NCI-H1694 treated with DMSO at 0.1 percent for 48 hours (cell line): ENCODE data around the gene ACO2.
"Not testable (repeated sequence)": the region's sequence is repeated elsewhere in the genome, so short reads cannot be mapped to it uniquely, and the experiment has no call there.

Source experiments
- DNase-seq: peaks from one replicate; lab custom pipeline; 2025; lab: John Stamatoyannopoulos, UW

Gene ACO2

DNA sequence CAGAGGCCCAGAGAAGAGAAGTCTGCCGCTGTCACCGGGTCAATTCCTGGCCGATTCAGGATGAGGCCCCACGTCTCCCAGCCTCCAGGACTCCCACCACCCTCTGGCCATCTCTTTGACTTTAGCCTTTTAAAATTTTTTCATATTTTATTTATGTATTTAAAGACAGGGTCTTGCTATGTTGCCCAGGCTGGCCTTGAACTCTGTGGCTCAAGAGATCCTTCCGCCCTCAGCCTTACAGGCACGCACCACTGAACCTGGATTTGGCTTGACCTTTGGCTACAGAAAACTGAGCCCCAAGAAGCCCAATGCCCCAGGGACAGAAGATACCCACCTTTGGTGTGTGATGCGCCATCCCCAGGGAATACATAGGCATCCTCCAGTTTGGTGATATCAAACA lies 71.4 kb downstream of the ACO2 start:
- no peak for DNase-seq

- DNase-seq: no peak
Observed at GRCh38 chr22:41541484-41541883, 72.6 kb downstream of the ACO2 start.

GRCh38 chr22:41542224-41542623 lies 73.3 kb downstream of the ACO2 start:
- no peak for DNase-seq

- DNase-seq: peak; percentile 95
Observed at GRCh38 chr22:41543854-41544670, 75.1 kb downstream of the ACO2 start, which contains the start of gene POLR3H. Gene POLR3H, minus strand, starts transcription at chr22:41544470. Its CDS starts 369 bp downstream, at chr22:41544101.

DNA sequence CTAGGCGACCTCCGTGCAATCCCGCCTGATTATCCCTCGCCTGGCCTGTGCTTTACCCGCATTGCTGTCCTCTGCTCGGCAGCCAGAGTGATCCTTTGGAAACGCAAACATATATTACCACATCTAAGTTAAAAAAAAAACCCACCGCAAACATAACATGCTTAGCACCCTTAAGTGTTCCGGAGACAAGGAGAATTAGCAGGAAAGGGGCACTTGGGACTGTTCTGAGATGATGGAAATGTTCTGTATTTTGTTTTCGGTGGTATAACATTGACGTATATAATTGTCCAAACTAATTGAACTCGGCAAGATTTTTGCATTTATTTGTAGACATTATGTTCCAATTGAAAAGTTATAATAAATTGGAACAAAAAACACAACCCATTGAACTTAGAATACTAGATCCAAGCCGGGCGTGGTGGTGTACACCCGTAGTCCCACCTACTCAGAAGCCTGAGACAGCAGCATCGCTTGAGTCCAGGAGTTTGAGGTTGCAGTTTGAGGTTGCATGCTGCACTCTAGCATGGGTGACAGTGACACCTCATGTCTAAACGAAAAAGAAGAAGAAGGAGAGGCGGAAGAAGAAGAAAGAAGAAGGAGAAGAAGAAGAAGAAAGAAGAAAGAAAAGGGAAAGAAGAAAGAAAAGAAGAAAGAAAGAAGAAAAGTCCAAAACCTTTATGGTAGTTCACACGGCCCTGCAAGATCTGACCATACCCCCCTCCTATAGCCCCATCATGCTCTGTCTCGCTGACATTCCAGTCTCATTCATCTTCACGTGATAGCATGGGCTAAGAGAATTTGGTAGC lies 76.0 kb downstream of the ACO2 start:
- DNase-seq: no peak

- DNase-seq: no peak
Observed at GRCh38 chr22:41548830-41549211, 79.9 kb downstream of the ACO2 start.

DNA sequence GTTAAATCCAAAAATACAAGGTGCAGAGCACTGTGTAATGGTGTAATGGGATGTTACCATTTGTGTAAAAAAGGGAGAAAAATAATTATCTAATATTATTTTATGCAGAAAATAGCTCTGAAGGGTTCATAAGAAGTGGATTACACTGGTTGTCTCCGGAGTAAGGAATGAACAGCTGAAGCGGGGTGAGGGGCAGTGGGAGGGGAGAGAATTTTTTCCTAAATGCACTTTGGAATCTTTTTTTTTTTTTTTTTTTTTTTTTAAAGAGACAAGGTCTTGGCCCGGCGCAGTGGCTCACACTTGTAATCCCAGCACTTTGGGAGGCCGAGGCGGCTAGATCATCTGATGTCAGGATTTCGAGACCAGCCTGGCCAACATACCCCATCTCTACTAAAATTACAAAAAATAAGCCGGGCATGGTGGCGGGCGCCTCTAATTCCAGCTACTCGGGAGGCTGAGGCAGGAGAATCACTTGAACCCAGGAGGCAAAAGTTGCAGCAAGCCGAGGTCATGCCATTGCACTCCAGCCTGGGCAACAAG lies 82.1 kb downstream of the ACO2 start:
- DNase-seq: no peak

DNA sequence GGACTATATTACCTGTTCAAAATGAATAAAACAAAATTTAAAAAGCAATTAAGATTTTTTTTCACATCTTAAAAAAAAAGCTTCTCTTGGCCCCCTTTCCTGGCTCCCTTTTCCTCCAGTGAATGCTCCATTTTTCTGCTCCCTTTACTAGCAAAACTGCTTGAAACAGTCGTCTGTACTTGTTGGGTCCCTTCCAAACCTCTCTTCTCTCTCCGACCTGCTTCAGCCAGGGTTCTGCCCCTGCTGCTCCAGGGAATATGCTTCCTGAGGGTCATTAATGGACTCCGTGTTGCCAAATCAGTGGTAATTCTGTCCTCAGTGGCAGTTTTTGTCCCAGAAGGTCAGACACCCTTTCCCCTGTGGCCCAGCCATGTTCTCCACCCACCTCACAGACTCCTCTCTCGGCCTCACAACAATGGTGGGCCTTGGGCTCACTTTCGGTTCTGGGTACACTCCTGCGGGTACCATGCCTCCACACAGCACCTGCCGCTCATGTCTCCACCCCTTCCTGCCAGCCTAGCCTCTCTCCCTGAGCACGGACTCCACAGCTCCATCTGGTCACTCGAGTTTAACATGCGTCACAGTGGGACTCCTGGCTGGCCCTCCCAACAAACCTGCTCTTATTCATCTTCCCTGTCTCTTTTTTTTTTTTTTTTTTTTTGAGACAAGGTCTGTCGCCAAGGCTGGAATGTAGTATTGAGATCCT lies 83.1 kb downstream of the ACO2 start:
- no peak for DNase-seq

DNA sequence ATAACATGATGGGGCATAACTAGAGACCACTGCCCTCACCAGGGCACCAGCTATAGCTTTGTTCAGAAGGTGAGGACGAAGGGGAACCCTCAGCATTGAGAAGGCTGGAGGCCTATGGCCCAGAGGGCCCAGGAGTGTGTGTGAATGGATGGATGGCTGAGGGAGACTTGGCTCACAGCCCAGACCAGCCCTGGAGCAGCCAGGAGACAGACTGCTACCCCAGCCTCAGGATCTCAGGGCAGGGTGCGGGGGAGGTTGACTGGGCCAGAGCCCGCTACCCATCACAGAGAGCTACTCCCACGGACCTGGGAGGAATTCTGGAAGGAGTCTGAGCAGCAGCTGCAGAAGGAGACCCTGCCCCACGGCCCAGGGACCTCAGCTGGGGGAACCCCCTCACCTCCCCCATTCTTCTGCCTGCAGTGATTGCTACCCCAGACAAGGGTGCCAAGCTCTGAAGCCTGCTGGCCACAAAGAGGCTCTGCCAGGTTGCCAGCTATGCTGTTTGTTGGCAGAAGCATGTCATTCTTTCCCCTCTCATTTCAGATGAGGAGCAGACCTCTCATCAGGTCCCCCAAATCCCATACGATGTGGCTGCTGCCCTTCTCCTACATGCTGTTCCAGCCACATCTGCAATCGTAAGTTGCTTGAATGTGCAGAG lies 86.5 kb downstream of the ACO2 start:
- peak; percentile 61 for DNase-seq

- no peak for DNase-seq
Observed at GRCh38 chr22:41556561-41556960, 87.6 kb downstream of the ACO2 start.

- peak; percentile 85 for DNase-seq
Observed at GRCh38 chr22:41557401-41558240, 88.7 kb downstream of the ACO2 start.

DNA sequence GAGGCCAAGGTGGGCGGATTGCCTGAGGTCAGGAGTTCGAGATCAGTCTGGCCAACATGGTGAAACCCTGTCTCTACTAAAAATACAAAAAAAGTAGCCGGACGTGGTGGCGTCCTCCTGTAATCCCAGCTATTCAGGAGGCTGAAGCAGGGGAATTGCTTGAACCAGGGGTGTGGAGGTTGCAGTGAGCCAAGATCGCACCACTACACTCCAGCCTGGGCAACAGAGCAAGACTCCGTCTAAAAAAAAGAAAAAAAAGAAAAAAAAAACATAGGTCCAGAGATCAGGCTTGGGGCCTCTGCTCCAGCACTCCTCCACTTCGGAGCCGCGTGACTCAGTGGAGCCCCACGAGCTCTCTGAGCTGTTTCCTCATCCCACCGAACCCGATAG lies 89.3 kb downstream of the ACO2 start:
- DNase-seq: not testable (repeated sequence)

GRCh38 chr22:41560095-41560471 lies 91.2 kb downstream of the ACO2 start:
- DNase-seq: no peak

DNA sequence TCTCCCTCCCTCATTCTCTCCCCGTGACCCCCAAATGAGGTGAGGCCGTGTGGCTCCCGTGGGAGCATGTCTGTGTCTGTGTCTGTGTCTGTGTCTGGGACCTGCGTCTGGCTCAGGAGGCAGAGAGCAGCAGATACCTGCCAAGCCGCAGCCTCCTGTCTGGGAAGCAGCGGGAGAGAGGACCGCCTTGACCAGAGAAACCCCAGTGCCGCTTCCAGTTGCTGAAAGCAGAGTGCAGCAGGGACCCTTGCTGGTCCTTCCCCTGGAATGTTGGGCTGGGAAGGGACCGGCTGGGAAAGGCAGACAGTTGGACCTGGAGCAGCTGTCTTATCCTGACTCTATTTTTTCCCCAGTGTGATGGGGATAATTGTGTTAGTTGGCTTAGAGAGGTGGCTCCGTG lies 92.4 kb downstream of the ACO2 start:
- DNase-seq: peak; percentile 5

GRCh38 chr22:41561788-41562187 lies 92.9 kb downstream of the ACO2 start:
- DNase-seq: no peak

- no peak for DNase-seq
Observed at GRCh38 chr22:41562461-41562860, 93.5 kb downstream of the ACO2 start.

DNA sequence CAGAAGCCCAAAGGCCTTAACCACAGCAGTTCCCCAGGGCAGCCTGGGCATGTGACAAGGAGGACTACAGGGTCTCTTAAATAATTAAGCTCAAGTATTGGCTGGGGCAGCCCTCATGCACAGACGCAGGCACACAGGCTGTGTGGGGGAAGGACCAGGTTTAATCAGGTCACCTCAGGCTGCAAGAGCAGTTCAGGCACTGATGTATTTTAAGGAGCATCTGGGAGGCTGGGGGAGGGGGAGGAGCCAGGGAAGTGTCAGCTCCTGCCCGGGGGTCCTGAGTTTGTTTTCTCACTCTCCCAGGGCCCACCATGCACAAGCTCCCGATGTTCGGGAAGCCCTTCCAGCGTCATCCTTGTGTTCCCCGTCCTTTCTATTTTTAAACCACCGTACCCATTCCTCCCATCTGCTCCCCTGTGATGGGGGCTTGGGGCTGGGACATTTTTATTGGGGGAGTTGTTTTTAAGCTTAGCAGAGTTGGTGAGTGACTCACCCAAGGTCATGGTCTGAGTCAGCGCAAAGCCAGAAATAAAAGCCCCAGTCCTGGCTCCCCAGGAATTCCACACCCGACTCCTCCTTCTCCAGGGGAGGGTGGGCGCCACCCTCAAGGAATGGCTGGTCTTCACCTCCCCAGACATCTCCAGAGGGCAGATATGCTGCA lies 94.3 kb downstream of the ACO2 start:
- peak; percentile 31 for DNase-seq

DNA sequence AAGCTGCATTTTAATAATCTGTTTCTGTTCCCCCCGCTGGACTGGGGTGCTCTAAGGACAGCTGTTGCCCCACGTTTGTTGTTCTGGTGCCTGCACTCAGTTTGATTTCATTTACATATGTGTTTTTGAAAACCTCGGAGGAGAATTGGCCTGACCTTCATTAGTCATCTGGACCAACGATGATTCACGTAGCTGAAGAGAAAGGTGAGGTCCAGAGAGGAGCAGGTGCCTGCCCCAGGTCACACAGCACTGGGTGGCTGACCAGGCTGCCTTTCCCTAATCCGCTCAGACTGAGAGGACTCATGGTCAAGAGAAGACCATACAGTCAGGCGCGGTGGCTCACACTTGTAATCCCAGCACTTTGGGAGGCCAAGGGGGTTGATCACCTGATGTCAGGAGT lies 95.6 kb downstream of the ACO2 start:
- no peak for DNase-seq

- DNase-seq: peak; percentile 39
Observed at GRCh38 chr22:41565403-41566054, 96.6 kb downstream of the ACO2 start.

- no peak for DNase-seq
Observed at GRCh38 chr22:41567512-41567768, 98.5 kb downstream of the ACO2 start.
